ENCODE measurements around the gene CSRP3. TPM values are rescaled to one million over a fixed set of nuclear protein-coding genes. Genes with fewer than 3 reads are reported as not detected.

The CSRP3 gene
- total and polyA plus RNA-seq, 9 of the 15 experiments (the other 6 are each of a cell fraction or from before 2014, with no cell fraction given), result 0.14 TPM; not detected in 8

DNA sequence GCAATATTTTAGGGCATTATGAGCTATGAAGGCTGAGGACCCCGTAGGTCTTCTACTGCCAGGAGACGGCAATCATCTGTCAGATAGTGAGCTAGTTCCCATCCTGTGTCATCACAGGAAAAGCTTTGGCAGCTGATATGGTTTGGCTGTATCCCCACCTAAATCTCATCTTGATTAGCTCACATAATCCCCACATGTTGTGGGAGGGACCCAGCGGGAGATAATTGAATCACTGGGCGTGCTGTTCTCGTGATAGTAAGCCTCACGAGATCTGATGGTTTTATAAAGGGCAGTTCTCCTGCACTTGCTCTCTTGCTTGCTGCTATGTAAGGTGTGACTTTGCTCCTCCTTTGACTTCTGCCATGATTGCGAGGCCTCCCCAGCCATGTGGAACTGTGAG is 18.1 kb downstream of the CSRP3 start:
- POLR2A ChIA-PET, result interaction anchor here (0.7 kb wide), 1 partner anchor 1043 kb away, joined by 3 read pairs; no protein-coding TSS in a partner anchor
- ATAC-seq, result no peak
- 4% methylated on average over 7 of the region's 7 CpGs for WGBS (ENCODE audit: insufficient coverage, low coverage, missing lambda C conversion rate)
- 0 out of 2 replicates have a peak, but pooled peaks have one; percentile 40 for TF ChIP-seq CHD2 (IDR thresholded peaks at IDR 0.05; ENCODE audit: low read depth, low read length)
- TF ChIP-seq CBX3 (IDR thresholded peaks at IDR 0.05; ENCODE audit: borderline replicate concordance in 1 of 2, low read length in 2 of 2), result no peak
- TF ChIP-seq CTBP1 (IDR thresholded peaks at IDR 0.05; ENCODE audit: borderline replicate concordance), result peak; percentile 14; the same call in 1 of the 2 replicates
- no peak for TF ChIP-seq HIVEP1 (CRISPR knock-in tag; IDR thresholded peaks at IDR 0.05)
- TF ChIP-seq, protein P1, sequence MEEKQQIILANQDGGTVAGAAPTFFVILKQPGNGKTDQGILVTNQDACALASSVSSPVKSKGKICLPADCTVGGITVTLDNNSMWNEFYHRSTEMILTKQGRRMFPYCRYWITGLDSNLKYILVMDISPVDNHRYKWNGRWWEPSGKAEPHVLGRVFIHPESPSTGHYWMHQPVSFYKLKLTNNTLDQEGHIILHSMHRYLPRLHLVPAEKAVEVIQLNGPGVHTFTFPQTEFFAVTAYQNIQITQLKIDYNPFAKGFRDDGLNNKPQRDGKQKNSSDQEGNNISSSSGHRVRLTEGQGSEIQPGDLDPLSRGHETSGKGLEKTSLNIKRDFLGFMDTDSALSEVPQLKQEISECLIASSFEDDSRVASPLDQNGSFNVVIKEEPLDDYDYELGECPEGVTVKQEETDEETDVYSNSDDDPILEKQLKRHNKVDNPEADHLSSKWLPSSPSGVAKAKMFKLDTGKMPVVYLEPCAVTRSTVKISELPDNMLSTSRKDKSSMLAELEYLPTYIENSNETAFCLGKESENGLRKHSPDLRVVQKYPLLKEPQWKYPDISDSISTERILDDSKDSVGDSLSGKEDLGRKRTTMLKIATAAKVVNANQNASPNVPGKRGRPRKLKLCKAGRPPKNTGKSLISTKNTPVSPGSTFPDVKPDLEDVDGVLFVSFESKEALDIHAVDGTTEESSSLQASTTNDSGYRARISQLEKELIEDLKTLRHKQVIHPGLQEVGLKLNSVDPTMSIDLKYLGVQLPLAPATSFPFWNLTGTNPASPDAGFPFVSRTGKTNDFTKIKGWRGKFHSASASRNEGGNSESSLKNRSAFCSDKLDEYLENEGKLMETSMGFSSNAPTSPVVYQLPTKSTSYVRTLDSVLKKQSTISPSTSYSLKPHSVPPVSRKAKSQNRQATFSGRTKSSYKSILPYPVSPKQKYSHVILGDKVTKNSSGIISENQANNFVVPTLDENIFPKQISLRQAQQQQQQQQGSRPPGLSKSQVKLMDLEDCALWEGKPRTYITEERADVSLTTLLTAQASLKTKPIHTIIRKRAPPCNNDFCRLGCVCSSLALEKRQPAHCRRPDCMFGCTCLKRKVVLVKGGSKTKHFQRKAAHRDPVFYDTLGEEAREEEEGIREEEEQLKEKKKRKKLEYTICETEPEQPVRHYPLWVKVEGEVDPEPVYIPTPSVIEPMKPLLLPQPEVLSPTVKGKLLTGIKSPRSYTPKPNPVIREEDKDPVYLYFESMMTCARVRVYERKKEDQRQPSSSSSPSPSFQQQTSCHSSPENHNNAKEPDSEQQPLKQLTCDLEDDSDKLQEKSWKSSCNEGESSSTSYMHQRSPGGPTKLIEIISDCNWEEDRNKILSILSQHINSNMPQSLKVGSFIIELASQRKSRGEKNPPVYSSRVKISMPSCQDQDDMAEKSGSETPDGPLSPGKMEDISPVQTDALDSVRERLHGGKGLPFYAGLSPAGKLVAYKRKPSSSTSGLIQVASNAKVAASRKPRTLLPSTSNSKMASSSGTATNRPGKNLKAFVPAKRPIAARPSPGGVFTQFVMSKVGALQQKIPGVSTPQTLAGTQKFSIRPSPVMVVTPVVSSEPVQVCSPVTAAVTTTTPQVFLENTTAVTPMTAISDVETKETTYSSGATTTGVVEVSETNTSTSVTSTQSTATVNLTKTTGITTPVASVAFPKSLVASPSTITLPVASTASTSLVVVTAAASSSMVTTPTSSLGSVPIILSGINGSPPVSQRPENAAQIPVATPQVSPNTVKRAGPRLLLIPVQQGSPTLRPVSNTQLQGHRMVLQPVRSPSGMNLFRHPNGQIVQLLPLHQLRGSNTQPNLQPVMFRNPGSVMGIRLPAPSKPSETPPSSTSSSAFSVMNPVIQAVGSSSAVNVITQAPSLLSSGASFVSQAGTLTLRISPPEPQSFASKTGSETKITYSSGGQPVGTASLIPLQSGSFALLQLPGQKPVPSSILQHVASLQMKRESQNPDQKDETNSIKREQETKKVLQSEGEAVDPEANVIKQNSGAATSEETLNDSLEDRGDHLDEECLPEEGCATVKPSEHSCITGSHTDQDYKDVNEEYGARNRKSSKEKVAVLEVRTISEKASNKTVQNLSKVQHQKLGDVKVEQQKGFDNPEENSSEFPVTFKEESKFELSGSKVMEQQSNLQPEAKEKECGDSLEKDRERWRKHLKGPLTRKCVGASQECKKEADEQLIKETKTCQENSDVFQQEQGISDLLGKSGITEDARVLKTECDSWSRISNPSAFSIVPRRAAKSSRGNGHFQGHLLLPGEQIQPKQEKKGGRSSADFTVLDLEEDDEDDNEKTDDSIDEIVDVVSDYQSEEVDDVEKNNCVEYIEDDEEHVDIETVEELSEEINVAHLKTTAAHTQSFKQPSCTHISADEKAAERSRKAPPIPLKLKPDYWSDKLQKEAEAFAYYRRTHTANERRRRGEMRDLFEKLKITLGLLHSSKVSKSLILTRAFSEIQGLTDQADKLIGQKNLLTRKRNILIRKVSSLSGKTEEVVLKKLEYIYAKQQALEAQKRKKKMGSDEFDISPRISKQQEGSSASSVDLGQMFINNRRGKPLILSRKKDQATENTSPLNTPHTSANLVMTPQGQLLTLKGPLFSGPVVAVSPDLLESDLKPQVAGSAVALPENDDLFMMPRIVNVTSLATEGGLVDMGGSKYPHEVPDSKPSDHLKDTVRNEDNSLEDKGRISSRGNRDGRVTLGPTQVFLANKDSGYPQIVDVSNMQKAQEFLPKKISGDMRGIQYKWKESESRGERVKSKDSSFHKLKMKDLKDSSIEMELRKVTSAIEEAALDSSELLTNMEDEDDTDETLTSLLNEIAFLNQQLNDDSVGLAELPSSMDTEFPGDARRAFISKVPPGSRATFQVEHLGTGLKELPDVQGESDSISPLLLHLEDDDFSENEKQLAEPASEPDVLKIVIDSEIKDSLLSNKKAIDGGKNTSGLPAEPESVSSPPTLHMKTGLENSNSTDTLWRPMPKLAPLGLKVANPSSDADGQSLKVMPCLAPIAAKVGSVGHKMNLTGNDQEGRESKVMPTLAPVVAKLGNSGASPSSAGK (IDR thresholded peaks at IDR 0.05), result no peak
- no peak for TF ChIP-seq ZC3H8 (IDR thresholded peaks at IDR 0.05)
- 0 out of 2 replicates have a peak, but pooled peaks have one; percentile 11 for TF ChIP-seq CXXC5 (CRISPR knock-in tag; IDR thresholded peaks at IDR 0.05)
- TF ChIP-seq STAT5B (CRISPR knock-in tag; IDR thresholded peaks at IDR 0.05), result no peak
- TF ChIP-seq NFXL1 (CRISPR knock-in tag; IDR thresholded peaks at IDR 0.05), result no peak
- no peak for TF ChIP-seq SIN3A (IDR thresholded peaks at IDR 0.05; ENCODE audit: borderline replicate concordance in 2 of 2, control insufficient read depth in 1 of 2, low read depth in 2 of 2, low read length in 2 of 2)
- TF ChIP-seq RAD51 (IDR thresholded peaks at IDR 0.05; ENCODE audit: borderline replicate concordance, low read depth), result no peak
- no peak for TF ChIP-seq PHB (CRISPR knock-in tag; IDR thresholded peaks at IDR 0.05)

More for the DNA sequence above, 18.1 kb downstream of the CSRP3 start:
- H3K4me2 ChIP-seq (ENCODE audit: insufficient read depth, low read length), result no peak overlapping the region
- no peaks in the 10 kb centered on the region for H3K9me3 ChIP-seq (replicated peaks; ENCODE audit: control insufficient read depth, insufficient read depth, low read depth, low read length)
- H3K27me3 ChIP-seq (ENCODE audit: control insufficient read depth in 2 of 2, insufficient read depth in 2 of 2, low read length in 2 of 2), result peaks cover 4 to 31% of the 10 kb centered on the region in 2 experiments; a peak in 2 of 5 replicates
- H3K4me1 ChIP-seq (replicated peaks in 1 of 2; ENCODE audit: control insufficient read depth in 2 of 2, insufficient read depth in 2 of 2, low read length in 2 of 2), result no peaks in the 10 kb centered on the region; a peak in 2 of 5 replicates
- H3K4me3 ChIP-seq, result no peak overlapping the region
- no peak overlapping the region for H3K9ac ChIP-seq (ENCODE audit: insufficient read depth in 1 of 2, low read depth in 2 of 2, low read length in 2 of 2)
- in situ Hi-C loops (cut with MboI) (no loop called here), intact Hi-C loops (cut with micrococcal nuclease) (no loop called here)
- CTCF ChIA-PET (ENCODE audit: low intra/inter-chr PET ratio), result no interaction called here
- no peaks in the 10 kb centered on the region for H4K20me1 ChIP-seq (replicated peaks; ENCODE audit: control insufficient read depth, insufficient read depth, low read length)
- no TSS peak for BruUV-seq (replicated peaks)
- no peaks in the 10 kb centered on the region for H3K79me2 ChIP-seq (ENCODE audit: control insufficient read depth, insufficient read depth, low read length)
- H3K36me3 ChIP-seq (ENCODE audit: control insufficient read depth, insufficient read depth, low read length), result no peaks in the 10 kb centered on the region
- FAIRE-seq (no peak), DNase-seq (ENCODE audit: extremely low read depth in 1 of 4, low spot score in 3 of 4) (no peak)
- no peak overlapping the region for H3K27ac ChIP-seq (ENCODE audit: extremely low read depth, low read depth, low read length)
- no peak overlapping the region for H2AFZ ChIP-seq (ENCODE audit: low read depth, low read length)
- no peaks in the 10 kb centered on the region for H3K9me1 ChIP-seq (ENCODE audit: control insufficient read depth, insufficient read depth, low read length)
